Measurements from ENCODE around the gene FIP1L1. TPM values are rescaled to one million over a fixed set of nuclear protein-coding genes. Genes with fewer than 3 reads are reported as not detected.

Gene FIP1L1
- total and polyA plus RNA-seq, 2 of the 4 experiments (the other 2 are of a cell fraction), result 31.1 to 37.5 TPM

GRCh38 chr4:53484911-53485657 lies 107.6 kb downstream of the FIP1L1 start:
- Histone ChIP-seq H2AK9ac (replicated peaks; ENCODE audit: low read depth, low read length, poor library complexity) (no peak overlapping the region), H3K9me3 (ENCODE audit: control insufficient read depth, insufficient read depth, low read length) (no peaks in the 10 kb centered on the region), H3K18ac (ENCODE audit: low read depth, low read length) (peak overlapping the region; percentile 87), H3K14ac (replicated peaks; ENCODE audit: low read depth, low read length) (no peak overlapping the region), H4K91ac (ENCODE audit: insufficient read depth, low read depth, low read length) (no peak overlapping the region), H3K36me3 (ENCODE audit: control insufficient read depth, insufficient read depth, low read length) (no peaks in the 10 kb centered on the region), H3K4ac (ENCODE audit: low read depth, low read length) (peak overlapping the region; percentile 45; the same call in 1 of the 2 replicates), H2BK5ac (ENCODE audit: low read depth, low read length, poor library complexity, severe bottlenecking) (no peak overlapping the region), H4K8ac (ENCODE audit: low read depth in 2 of 2, low read length in 2 of 2) (no peak overlapping the region; a peak in 1 of 4 replicates), H3K4me1 (ENCODE audit: control insufficient read depth, insufficient read depth, low read length) (peaks cover 5% of the 10 kb centered on the region), H3K23ac (ENCODE audit: low read depth, low read length) (0 out of 2 replicates have a peak overlapping the region, but pooled peaks have one; percentile 0), H3K56ac (ENCODE audit: extremely low read depth, insufficient read depth, low read length) (no peak overlapping the region), H3K9ac (ENCODE audit: low read depth, low read length) (no peak overlapping the region), H2BK20ac (ENCODE audit: low read depth, low read length) (peak overlapping the region; percentile 48; the same call in 1 of the 2 replicates), H2AFZ (replicated peaks; ENCODE audit: low read length, poor library complexity) (no peak overlapping the region), H3K4me3 (ENCODE audit: insufficient read depth, low read depth, low read length) (no peak overlapping the region), H3K27ac (ENCODE audit: insufficient read depth, low read length) (peak overlapping the region; percentile 45; the same call in 1 of the 2 replicates), H4K20me1 (ENCODE audit: insufficient read depth, low read length) (no peaks in the 10 kb centered on the region), H3K9me1 (ENCODE audit: insufficient read depth, low read length) (no peaks in the 10 kb centered on the region; the same call in 1 of the 2 replicates), H3K27me3 (ENCODE audit: control insufficient read depth, insufficient read depth, low read length) (no peaks in the 10 kb centered on the region), H2BK120ac (ENCODE audit: low read depth, low read length) (peak overlapping the region; percentile 12; the same call in 1 of the 2 replicates), H2AK5ac (ENCODE audit: low read depth, low read length) (no peak overlapping the region), H3K4me2 (ENCODE audit: low read depth, low read length) (no peak overlapping the region), H4K5ac (ENCODE audit: low read depth, low read length) (no peak overlapping the region; the same call in 1 of the 2 replicates), H2BK15ac (ENCODE audit: low read depth, low read length) (peak overlapping the region; percentile 73; the same call in 2 of the 3 replicates), H3K79me1 (ENCODE audit: low read depth in 1 of 2, low read length in 2 of 2) (no peaks in the 10 kb centered on the region)
- ChIA-PET CTCF (interaction anchor here (0.6 kb wide), 1 partner anchor 11 kb away, joined by 3 read pairs; no protein-coding TSS in a partner anchor), POLR2A (ENCODE audit: unreplicated experiment) (no interaction called here)
- intact Hi-C loops (cut with micrococcal nuclease), result no loop called here
- no TSS peak for BruUV-seq (replicated peaks)
- WGBS, 2 experiments (ENCODE audit: extremely low coverage in 2 of 2, insufficient read length in 1 of 2), result no CpG with 5 or more reads among the region's 5 CpGs
- in situ Hi-C loops (cut with MboI; ENCODE audit: low sequenced_read_pairs), result no loop called here
- dilution Hi-C loops (cut with HindIII; ENCODE audit: low sequenced_read_pairs, unreplicated experiment), result no loop called here
- TF ChIP-seq CEBPB (IDR thresholded peaks at IDR 0.05; ENCODE audit: low read depth, low read length) (0 out of 2 replicates have a peak, but pooled peaks have one; percentile 9), FOS (IDR thresholded peaks at IDR 0.05; ENCODE audit: low read depth, low read length) (no peak), USF2 (IDR thresholded peaks at IDR 0.05; ENCODE audit: low read depth, low read length) (no peak), MAZ (IDR thresholded peaks at IDR 0.05; ENCODE audit: borderline replicate concordance, low read depth, low read length) (no peak), RFX5 (IDR thresholded peaks at IDR 0.05; ENCODE audit: low read depth, low read length) (no peak), POLR2A (IDR thresholded peaks at IDR 0.05; ENCODE audit: low read depth, low read length) (no peak), BHLHE40 (IDR thresholded peaks at IDR 0.05; ENCODE audit: low read depth, low read length) (no peak), RCOR1 (IDR thresholded peaks at IDR 0.05; ENCODE audit: insufficient replicate concordance, low read length) (no peak), MAFK (IDR thresholded peaks at IDR 0.05; ENCODE audit: low read depth, low read length) (no peak)
- DNase-seq (no peak), ATAC-seq (ENCODE audit: low read depth) (no peak)
